ENCODE measurements around the gene TNPO3. TPM values are rescaled to one million over a fixed set of nuclear protein-coding genes. Genes with fewer than 3 reads are reported as not detected.
A peak's percentile ranks its signal among the peaks of the same experiment; 100 is the strongest.

TNPO3 gene
- total RNA-seq (26.9 and 31.1 TPM in 2 replicates), polyA plus RNA-seq (21.8 and 32.1 TPM in 2 replicates)

DNA sequence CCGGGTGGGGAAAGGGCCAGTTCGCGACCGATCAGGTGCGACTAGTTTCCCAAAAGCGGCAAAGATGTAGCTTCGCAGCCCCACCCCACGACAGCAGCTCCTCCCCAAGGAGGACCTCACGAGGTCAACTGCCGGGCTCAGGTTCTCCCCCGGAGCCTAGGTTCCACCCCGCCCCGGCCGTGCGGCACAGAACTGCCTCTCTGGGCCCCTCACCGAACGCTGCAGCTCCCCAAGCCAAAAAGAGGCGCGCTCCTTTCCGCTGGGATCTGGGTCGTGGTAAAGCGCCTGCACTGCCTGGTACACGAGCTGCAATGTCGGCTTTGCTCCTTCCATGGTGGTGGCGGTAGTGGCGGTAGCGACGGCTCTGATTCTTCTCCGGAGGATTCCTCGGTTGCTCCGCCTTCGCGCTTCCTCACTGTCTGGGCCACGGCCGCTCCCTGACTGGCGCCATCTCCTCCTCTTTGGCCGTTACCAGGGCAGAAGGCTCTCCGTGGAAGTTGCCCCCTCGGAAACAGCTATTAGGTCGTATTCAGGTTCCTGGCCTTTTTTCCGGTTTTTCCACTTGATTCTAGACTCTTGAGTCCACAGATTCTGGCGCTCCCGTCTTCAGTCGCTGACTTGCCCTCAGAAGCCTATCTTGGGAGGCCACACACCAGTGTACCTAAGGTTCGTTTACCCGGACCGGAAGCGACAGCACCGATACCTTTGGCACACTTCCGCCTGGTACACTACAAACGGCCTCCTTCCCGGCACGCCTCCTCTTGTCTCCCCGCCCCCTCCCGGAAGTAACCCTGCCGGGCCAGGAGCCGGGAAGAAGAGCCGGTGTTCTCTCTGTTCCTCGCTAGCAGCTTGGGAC is at the start of gene TNPO3:
TNPO3 (minus strand) TSS at position 674 of the 856 bp plus-strand sequence; CDS start at position 333, 341 bp downstream.
- DNase-seq (ENCODE audit: low read depth in 1 of 2, low spot score in 1 of 2) = peak; percentile 93 to 94
- H3K36me3 ChIP-seq = no peaks in the 10 kb centered on the region
- TF ChIP-seq, protein P1, sequence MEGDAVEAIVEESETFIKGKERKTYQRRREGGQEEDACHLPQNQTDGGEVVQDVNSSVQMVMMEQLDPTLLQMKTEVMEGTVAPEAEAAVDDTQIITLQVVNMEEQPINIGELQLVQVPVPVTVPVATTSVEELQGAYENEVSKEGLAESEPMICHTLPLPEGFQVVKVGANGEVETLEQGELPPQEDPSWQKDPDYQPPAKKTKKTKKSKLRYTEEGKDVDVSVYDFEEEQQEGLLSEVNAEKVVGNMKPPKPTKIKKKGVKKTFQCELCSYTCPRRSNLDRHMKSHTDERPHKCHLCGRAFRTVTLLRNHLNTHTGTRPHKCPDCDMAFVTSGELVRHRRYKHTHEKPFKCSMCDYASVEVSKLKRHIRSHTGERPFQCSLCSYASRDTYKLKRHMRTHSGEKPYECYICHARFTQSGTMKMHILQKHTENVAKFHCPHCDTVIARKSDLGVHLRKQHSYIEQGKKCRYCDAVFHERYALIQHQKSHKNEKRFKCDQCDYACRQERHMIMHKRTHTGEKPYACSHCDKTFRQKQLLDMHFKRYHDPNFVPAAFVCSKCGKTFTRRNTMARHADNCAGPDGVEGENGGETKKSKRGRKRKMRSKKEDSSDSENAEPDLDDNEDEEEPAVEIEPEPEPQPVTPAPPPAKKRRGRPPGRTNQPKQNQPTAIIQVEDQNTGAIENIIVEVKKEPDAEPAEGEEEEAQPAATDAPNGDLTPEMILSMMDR (IDR thresholded peaks at IDR 0.05; ENCODE audit: low read depth, low read length) = no peak
- H3K4me3 ChIP-seq = peak within 1 kb of the TSS; percentile 87
- peak within 1 kb of the TSS; percentile 99 for H3K27ac ChIP-seq
- no peaks in the 10 kb centered on the region for H3K27me3 ChIP-seq
- H3K9me3 ChIP-seq (ENCODE audit: low read depth) = no peaks in the 10 kb centered on the region
- peaks cover 7% of the 10 kb centered on the region for H3K4me1 ChIP-seq (ENCODE audit: low read depth)

DNA sequence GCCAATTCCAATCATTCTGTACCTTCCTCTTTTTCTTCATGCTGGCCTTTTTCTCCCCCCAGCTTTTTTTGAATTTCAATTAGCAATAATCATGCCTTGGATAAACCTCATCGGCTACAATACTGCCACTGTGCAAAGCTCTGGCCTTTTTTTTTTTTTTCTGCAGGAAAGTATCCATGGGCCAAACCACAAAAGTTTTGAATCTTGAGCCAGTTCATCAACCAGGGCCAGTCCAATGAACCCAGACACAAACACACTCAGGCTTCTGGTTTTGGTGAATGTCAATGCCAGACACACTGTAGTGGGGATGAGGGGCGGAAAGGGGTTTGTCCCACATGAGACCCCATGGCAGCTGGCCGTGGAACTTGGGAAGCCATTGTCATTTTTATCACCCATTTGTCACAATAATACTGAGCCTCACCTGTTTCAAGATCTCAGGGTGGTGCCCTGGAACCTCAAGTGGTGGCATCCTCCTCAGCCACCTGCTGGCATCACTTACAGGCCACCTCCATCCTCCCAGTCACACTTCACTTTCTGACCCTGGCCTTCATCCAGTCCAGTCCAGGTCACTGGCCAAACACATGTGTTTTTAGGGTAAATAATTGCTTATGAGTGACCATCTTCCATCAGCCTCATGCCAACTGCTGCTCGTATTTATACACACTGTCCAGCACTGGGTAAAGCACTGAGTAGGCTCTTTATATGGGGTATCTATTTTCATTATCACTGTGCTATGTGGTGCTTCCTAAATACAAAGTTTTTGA is 48.8 kb upstream of the TNPO3 start:
- no peaks in the 10 kb centered on the region for H3K4me1 ChIP-seq (ENCODE audit: low read depth)
- no peaks in the 10 kb centered on the region for H3K36me3 ChIP-seq
- no peak overlapping the region for H3K4me3 ChIP-seq
- TF ChIP-seq, protein P1 (IDR thresholded peaks at IDR 0.05; ENCODE audit: low read depth, low read length) = no peak
- H3K27me3 ChIP-seq = no peaks in the 10 kb centered on the region
- H3K9me3 ChIP-seq (ENCODE audit: low read depth) = no peaks in the 10 kb centered on the region
- H3K27ac ChIP-seq = no peak overlapping the region
- no peak for DNase-seq (ENCODE audit: low read depth in 1 of 2, low spot score in 1 of 2)

DNA sequence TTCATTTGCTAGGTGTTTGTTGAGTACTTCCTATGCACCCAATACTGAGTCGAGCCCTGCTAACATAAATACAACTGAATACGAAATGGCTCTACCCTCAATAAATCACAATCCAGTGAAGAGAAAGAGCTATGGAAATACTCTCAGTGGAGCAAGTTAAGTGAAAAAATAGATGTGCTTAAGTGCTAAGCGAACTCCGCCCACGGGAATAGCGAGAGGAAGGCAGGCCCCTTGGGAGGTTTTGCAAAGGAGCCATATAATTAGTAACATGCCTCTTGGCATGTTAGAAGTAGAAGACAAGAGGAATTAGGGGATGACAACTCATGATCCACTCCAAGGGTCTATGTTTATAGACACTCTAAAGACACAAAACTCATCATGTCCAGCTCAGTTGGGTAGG is 46.8 kb upstream of the TNPO3 start:
- H3K36me3 ChIP-seq = no peaks in the 10 kb centered on the region
- no peak overlapping the region for H3K4me3 ChIP-seq
- H3K4me1 ChIP-seq (ENCODE audit: low read depth) = no peaks in the 10 kb centered on the region
- H3K27me3 ChIP-seq = no peaks in the 10 kb centered on the region
- DNase-seq (ENCODE audit: low read depth in 1 of 2, low spot score in 1 of 2) = no peak
- TF ChIP-seq, protein P1 (IDR thresholded peaks at IDR 0.05; ENCODE audit: low read depth, low read length) = no peak
- no peaks in the 10 kb centered on the region for H3K9me3 ChIP-seq (ENCODE audit: low read depth)
- no peak overlapping the region for H3K27ac ChIP-seq

DNA sequence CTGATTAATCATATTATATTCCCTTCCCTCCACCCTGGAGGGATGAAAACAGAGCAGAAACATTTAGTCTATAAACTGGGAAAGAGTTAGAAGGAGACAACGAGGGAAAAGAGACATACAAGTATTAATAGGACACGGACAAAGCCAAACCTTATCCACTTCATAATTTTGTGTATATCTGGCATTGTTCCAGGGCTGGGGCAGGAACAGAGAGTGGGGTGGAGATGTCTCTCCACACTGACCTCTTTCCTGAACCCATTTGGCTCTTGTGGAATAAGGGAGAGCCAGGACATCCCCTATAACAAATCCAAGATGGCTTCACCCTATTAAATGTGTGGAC is 45.9 kb upstream of the TNPO3 start:
- no peak for DNase-seq (ENCODE audit: low read depth in 1 of 2, low spot score in 1 of 2)
- no peaks in the 10 kb centered on the region for H3K9me3 ChIP-seq (ENCODE audit: low read depth)
- no peaks in the 10 kb centered on the region for H3K4me1 ChIP-seq (ENCODE audit: low read depth)
- no peak overlapping the region for H3K27ac ChIP-seq
- no peaks in the 10 kb centered on the region for H3K36me3 ChIP-seq
- H3K27me3 ChIP-seq = no peaks in the 10 kb centered on the region
- TF ChIP-seq, protein P1 (IDR thresholded peaks at IDR 0.05; ENCODE audit: low read depth, low read length) = no peak
- H3K4me3 ChIP-seq = no peak overlapping the region

DNA sequence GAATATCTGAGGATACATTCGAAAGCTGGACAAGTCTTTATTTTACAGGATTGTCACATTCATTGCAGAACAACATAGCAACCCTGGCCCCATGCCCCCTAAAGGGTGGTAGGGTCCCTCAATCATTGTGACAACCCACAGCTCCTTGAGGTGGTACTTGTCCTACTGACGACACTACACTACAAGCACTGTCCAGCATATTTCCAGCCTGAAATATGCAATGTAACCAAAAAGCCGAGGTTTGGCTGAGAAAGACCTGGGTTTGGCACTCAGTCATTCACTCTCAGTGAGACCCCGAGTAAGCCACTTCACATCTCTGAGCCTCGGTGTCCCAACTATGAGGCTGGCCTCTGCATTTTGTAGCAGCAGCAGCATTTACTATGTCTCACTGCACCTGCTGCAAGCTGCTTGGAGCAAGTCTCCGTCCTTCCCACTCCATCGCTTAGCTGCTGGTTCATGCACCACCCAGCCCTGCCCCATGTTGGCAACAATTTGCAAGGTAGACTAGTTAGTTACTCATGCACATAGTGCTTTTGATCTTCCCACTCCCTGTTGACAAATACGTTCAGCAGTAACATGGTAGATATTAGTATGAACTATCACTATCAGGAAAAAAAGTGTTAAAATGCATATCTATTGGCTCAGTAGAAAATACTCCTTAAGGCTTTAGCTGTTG is 43.6 kb upstream of the TNPO3 start:
- no peak for DNase-seq (ENCODE audit: low read depth in 1 of 2, low spot score in 1 of 2)
- no peaks in the 10 kb centered on the region for H3K36me3 ChIP-seq
- no peak overlapping the region for H3K27ac ChIP-seq
- no peaks in the 10 kb centered on the region for H3K27me3 ChIP-seq
- H3K4me1 ChIP-seq (ENCODE audit: low read depth) = no peaks in the 10 kb centered on the region
- TF ChIP-seq, protein P1 (IDR thresholded peaks at IDR 0.05; ENCODE audit: low read depth, low read length) = no peak
- H3K9me3 ChIP-seq (ENCODE audit: low read depth) = no peaks in the 10 kb centered on the region
- H3K4me3 ChIP-seq = no peak overlapping the region

All from cardiac muscle cell (in vitro differentiated cells and primary cell).